Iris pigment epithelial cell (primary cell): Measurements from ENCODE around the gene PLEKHH3.

Experiments used
- DNase-seq: peaks from one replicate; pipeline ENCODE4 v3.0.0-alpha.2; 2011; ENCODE audit warnings: low read depth

The PLEKHH3 gene

DNA sequence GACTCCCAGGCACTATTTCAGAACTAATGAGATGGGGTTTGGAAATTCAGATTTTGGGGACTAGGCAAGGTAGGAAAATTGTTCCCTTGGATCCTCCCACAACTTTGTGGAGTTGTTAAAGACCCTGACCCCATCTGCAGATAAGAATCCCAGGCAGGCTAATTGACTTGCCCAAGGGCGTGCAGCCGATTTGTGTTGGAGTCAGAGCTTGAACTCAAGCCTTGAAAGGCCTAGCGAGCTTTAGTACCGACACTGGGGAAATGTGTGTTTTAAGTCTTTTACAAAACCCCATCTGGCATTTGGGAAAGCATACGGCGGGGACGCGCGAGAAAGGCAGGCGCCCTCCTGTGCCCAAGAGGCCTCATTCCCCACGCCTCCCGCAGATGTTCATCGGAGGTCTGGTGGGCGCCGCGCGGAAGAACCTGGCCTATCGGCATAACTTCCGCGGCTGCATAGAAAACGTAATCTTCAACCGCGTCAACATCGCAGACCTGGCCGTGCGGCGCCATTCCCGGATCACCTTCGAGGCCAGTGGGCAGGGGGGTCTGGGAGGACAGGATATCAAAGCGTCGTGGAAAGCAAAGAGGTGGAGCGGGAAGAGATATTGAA, 9.8 kb upstream of the PLEKHH3 start:
- no peak for DNase-seq

DNA sequence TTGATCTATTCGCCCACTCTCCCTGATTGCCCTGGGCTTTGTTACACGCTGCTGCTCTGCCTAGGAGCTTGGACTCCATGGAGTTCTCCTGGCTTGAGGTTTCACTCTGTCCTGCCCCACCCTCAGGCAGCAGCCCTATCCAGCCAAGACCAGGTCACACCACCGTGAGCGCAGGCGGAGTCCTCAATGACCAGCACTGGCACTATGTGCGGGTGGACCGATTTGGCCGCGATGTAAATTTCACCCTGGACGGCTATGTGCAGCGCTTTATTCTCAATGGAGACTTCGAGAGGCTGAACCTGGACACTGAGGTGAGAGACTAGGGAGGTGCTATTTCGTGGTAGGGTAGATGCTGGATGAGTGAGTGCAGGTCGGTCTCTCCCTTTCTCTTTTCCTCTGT, 9.0 kb upstream of the PLEKHH3 start:
- DNase-seq, result no peak

DNA sequence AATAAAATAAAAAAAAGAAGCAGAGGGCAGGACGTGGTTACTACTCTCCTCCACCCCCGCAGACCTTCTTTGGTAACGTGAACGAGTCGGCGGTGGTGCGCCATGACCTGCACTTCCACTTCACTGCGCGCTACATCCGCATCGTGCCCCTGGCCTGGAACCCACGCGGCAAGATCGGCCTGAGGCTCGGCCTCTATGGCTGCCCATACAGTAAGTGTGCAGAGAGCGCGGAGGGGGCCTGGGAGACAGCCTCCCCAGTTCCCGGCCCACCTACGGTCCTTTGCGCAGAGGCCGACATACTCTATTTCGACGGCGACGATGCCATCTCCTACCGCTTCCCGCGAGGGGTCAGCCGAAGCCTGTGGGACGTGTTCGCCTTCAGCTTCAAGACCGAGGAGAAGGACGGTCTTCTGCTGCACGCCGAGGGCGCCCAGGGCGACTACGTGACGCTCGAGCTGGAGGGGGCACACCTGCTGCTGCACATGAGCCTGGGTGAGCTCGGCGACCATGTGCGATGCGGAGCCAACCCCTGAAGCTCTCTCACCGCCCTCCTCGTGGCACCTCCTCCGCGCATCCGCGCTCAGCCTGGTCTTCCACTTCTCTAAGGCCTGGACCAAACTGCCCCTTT, 8.2 kb upstream of the PLEKHH3 start:
- no peak for DNase-seq

DNA sequence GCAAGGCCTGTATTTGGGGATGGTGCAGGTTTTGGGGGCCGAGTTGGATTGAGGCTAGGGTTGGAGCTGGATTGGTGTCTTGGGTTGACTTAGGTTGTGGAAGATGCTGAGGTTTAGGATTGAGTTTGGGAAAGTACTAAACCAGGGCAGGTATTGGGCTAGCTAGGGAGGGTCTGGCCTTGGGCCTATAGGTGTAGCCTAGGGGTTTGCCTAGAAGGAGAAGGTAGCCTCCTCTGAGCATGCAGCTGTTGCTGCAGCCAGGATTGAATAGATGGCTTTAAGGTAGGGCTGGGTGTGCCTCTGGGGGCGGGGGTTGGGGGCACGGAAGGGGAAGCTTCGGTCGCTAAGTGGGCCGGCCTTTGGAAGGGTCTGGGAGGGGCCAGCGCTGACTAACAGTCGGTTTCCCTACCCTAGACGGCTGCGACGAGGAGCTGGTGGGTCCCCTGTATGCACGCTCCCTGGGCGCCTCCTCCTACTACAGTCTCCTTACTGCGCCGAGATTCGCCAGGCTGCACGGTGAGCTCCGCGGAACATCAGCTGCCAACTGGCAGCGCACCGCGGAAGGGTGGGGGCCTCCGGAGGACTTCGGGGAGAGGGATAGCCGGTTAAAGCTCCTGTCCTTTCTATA, 6.7 kb upstream of the PLEKHH3 start:
- DNase-seq, result peak; percentile 33

- peak; percentile 72 for DNase-seq
These were observed 6.1 kb upstream of the PLEKHH3 start for GRCh38 chr17:42682722-42683403.

- peak; percentile 75 for DNase-seq
These were observed 5.4 kb upstream of the PLEKHH3 start, which contains the start of gene CNTNAP1 for GRCh38 chr17:42681976-42682721. Gene CNTNAP1, plus strand, starts transcription at chr17:42682531. Its CDS starts 299 bp downstream, at chr17:42682830.

DNA sequence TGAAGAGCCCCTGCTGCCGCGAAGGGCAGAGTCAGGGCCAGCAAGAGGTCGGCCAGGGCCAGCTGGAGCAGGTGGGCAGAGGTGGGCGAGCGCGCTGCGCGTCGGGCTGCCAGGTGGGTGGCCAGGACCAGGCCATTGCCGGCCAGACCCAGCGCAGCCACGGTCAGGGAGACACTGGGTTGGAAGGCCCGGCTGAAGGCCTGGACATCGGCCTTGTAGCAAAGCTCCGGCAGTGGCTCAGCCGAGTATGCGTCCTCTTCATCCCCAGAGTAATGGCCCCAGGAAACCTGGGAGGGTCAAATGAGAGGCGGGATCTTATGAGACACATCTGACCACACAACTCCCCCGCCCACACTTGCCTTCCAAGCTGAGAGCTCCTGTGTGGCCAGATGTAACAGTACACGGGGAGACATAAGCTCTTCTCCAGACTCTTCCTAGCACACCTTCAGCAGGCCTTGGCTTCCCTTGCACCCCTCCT, 3.6 kb upstream of the PLEKHH3 start:
- DNase-seq, result peak; percentile 24

- DNase-seq, result peak; percentile 79
These were observed 2.9 kb upstream of the PLEKHH3 start for GRCh38 chr17:42679492-42680330.

- peak; percentile 59 for DNase-seq
These were observed 2.2 kb upstream of the PLEKHH3 start for GRCh38 chr17:42678951-42679491.

GRCh38 chr17:42677921-42678781, 1.4 kb upstream of the PLEKHH3 start:
- peak; percentile 82 for DNase-seq

GRCh38 chr17:42677012-42677857, 441 bp upstream of the PLEKHH3 start:
- peak; percentile 99 for DNase-seq

DNA sequence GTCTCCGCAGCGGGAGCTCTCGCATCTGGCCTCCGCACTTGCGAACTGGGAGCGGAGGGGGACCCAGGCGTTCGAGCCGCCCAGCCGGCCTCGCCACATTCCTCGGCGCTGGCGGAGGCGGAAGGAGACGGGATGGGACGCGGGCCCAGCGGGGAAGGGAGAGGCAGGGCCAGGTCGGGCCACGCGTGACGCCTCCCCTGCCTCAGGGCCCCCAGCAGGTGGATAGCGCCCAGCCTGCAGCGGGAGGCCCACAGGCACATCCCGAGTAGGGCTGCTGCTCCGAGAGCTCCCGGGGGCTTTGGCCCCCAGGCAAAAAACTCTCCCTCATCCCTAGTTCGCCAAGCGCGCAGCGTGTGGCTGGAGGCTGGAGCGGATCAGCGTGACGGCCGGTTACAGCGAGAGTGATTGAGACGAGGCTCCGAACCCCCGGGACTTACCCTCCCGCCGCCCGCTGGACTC, 800 bp downstream of the PLEKHH3 start:
- peak; percentile 62 for DNase-seq

- DNase-seq, result no peak
These were observed 1.3 kb downstream of the PLEKHH3 start for GRCh38 chr17:42675348-42675964.

- DNase-seq, result no peak
These were observed 1.9 kb downstream of the PLEKHH3 start for GRCh38 chr17:42674755-42675347.

DNA sequence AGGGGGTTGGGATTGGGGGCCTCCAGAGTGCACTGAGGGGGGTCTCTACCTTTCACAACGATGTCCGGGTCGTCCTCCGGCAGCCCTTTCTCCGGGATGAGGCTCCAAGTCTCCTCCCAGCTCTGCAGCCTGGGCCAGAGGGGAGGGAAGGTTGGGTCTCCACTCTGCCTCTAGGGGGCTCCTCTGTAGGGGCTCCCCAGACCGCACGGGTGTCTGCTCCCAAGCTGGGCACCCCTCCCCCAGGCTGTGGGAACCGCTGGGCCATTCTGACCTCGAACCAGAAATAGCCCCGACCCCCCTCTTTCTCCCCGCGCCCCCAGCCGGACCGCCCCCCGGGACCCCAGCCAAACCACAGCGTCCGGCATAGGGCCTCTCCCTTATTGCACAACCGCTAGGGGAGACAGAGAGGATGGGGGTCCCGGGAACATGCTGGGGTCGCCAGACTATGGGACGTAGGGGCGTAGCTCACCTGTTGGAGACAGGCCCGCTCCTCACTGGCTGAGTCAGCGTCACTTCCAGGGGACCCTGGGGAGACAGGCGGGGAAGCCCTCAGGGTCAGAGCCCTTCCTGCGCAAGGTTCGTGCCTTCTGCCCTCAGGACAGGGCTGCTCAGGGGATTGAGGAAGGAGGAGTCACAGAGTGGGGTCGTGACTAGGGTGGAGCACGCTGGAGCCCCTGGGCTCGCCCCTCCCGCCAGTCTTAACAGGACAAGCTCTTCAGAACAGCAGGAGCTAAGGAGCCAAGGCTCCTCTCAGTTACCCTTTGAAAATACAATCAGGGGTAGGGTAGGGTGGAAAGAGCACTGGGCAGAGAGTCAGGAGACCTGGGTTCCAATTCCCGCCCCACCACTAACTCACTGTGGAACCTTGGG, 2.7 kb downstream of the PLEKHH3 start:
- DNase-seq, result peak; percentile 67

DNA sequence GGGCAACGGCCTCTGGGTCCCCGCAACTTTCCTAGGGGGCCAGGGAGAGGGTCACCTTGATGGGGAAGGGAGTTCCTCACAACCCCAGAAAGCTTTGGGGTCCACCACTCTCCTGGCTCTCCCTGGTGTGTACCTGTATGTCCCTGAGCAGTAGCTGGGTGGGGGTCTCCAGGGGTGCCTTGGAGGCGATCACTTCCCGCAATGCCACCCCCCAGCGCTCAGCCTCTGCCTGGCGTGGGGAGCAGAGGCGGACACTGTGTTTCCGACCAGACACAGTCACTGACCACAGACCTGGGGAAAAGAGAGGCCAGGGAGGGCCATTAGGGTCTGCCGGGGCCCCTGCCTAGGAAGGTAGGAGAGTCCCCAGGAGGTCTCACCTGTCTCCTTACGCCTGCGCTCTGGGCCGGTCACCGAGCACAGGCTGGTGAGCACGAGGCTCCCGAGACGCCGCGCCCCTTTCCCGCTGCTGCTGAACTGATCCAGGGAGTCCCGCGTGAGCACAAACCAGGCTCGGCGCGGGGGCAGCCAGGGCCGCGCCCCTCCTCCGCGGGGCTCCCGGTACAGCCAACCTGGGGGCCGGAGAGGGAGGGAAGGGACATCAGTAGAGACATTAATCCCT, 3.4 kb downstream of the PLEKHH3 start:
- DNase-seq, result peak; percentile 10
